ENCODE data around the gene C2orf49.

C2orf49 gene

GRCh38 chr2:105395691-105396090, 58.4 kb downstream of the C2orf49 start:
- no peak for DNase-seq (ENCODE audit: low read depth)
- H3K4me3 ChIP-seq (ENCODE audit: low read depth, low read length), result peak overlapping the region; percentile 98

GRCh38 chr2:105396254-105397024, 59.1 kb downstream of the C2orf49 start:
- peak; percentile 86 for DNase-seq (ENCODE audit: low read depth)
- H3K4me3 ChIP-seq (ENCODE audit: low read depth, low read length), result peak overlapping the region; percentile 98

- no peak for DNase-seq (ENCODE audit: low read depth)
- peak overlapping the region; percentile 98 for H3K4me3 ChIP-seq (ENCODE audit: low read depth, low read length)
Observed at GRCh38 chr2:105397025-105397722, 59.8 kb downstream of the C2orf49 start.

- no peak for DNase-seq (ENCODE audit: low read depth)
- peak overlapping the region; percentile 98 for H3K4me3 ChIP-seq (ENCODE audit: low read depth, low read length)
Observed at GRCh38 chr2:105397953-105398335, 60.6 kb downstream of the C2orf49 start.

- no peak for DNase-seq (ENCODE audit: low read depth)
- H3K4me3 ChIP-seq (ENCODE audit: low read depth, low read length), result peak within 1 kb of the TSS; percentile 98
Observed at GRCh38 chr2:105398336-105399206, 61.2 kb downstream of the C2orf49 start, which contains the start of gene FHL2. TSS of gene FHL2 (minus strand) at chr2:105399051. CDS start at chr2:105386516, 12,535 bp downstream.
